GM18519 (cell line): ENCODE measurements around the gene IGSF5.

Experiments
- ATAC-seq: cut with Tn5 transposase; IDR thresholded peaks from one replicate; pipeline ENCODE4 v1.9.1; 2021; ENCODE audit warnings: mild to moderate bottlenecking, moderate library complexity; ENCODE audit not compliant: unreplicated experiment, low FRiP score

Gene IGSF5

DNA sequence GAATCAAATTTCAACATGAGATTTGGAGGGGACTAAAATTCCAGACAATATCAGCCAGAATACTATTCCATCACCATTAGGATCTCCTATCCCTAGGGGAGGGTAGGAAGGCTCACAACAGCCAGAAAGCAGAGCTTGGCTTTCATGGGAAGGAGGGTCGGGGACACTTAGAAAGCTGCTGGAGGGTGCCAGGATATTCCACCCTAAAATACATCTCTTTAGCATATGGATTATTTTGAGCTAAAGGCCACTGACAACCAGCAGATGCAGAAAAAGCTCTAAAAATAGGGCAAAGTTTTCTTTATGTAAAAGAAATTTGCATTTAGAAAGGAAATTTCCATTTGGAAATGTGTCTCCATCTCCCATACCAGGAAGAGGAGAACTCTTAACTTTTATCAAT lies 68.0 kb downstream of the IGSF5 start:
- ATAC-seq = no peak

DNA sequence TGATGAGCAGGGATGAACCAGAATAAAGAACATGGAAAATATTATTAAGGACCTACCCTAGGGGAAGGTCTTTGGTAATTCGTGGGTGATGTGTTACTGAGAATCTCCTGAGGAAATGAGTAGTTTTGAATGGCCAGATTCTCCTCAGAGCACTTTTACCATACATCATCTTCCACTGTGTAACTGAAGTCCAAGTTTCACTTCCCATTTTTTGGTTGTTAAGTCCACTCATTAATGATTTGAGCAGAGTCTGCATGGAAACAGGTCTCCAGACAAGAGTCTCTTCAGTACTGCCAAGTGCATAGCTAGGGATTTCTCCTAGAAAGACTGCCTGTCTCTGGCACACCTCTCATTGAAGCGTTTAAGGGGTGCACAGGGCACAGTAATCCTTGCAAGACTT lies 73.6 kb downstream of the IGSF5 start:
- ATAC-seq = no peak

DNA sequence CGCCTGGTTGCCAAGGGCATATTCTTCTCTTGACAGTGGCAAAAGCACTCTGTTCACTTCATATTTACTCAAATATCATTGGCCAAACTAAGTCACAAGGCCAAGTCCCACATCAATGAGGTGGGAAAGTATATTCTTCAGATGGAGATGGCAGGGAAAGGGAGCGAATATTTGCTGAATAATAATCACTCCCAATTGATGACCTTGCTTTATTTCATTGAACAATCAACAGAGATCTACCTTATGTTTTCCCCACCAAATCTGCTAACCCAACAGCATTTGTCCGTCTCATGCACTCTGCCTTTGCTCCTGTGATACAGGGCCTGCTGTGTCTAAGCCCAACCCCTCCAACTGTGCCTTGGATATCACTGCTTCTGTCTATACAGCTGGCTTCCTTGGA lies 77.1 kb downstream of the IGSF5 start:
- ATAC-seq = no peak

DNA sequence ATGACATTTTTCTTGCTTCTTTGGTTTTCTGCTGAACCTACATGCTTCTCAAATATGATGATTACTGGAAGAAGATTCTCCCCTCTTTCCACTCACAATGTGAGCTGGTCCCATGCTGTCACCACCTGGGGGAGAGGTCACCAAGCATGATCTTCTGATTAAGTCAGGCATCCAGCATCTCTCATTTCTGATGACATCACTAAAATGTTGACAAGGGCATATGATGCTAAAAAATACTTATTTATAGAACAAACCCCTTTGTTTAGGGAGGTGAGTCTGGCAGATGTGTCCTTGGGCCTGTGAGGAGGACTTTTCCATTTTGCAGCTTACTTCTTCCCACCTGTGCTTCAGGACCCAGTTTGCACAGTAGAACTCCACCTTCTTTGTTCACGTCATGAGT lies 80.3 kb downstream of the IGSF5 start:
- ATAC-seq = no peak

DNA sequence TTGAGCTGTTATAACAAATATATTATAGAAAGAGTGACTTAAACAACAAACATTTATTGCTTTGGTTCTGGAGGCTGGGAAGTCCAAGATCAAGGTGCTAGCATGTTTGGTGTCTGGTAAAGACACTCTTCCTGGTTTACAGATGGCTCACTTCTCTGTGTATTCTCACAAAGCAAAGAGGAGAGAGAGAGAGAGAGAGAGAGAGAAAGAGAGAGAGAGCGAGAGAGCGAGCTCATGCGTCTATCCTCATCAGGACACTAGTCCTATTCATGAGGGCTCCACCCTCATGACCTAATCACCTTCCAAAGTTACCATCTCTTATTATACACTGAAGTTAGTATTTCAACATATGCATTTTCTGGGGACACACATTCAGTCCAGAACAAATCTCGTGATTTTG lies 89.6 kb downstream of the IGSF5 start:
- ATAC-seq = no peak

DNA sequence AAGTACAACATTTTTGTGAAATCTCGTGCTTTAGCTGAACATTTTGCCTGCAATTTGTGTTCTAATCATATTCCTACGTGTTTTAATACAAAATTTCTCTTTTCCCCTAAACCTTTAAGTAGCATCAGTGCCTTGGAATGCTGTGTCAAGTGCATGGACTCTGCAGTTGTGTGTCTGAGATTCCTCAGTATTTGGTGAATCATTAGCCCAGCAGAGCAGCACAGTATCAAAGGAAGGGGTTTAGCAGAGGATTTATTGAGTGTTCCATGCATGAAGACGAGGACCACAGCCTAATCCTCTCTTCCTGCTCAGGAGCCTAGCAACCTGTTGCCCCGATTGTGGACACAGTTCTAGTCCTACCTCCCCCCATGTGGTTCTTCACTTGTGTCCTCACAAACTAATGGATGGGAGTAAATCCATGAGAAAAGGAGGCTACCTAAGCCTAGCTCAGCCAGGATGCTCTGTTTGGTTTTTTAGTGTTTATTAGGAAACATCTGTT lies 92.9 kb downstream of the IGSF5 start:
- ATAC-seq = no peak

DNA sequence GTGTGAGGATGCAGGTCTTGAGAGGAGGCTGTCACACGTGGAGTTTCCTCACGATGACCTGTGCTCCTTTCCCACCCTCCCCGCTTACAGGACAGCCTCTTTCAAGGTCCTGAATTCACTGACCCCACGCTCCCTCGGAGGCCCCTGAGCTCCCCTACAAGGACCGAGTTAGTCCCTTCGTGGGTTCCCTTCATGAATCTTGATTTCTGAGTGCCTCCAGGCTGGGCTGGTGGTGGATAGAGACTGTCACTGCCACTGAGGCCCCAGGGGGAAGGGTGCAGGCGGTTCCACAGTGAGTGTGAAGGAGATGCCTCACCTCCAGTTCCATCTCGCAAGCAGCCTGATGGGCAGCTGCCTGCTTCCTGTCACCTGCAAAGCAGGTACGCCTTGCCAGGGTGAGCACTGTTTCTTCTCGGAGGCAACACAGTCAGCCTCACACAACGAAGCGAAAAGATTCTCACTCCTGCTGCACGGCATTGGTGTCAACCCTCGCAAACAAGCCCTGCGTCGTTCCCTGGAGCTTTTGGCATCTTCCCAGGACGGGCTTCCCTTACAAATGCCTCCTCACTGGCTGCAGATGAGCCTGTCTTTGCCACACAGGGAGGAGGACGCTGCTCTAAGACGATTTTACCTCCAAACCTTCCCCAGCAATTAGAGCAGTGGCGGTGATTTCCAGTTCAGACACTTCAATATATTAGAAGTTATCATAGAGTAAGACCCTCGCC lies 95.6 kb downstream of the IGSF5 start:
- ATAC-seq = no peak

DNA sequence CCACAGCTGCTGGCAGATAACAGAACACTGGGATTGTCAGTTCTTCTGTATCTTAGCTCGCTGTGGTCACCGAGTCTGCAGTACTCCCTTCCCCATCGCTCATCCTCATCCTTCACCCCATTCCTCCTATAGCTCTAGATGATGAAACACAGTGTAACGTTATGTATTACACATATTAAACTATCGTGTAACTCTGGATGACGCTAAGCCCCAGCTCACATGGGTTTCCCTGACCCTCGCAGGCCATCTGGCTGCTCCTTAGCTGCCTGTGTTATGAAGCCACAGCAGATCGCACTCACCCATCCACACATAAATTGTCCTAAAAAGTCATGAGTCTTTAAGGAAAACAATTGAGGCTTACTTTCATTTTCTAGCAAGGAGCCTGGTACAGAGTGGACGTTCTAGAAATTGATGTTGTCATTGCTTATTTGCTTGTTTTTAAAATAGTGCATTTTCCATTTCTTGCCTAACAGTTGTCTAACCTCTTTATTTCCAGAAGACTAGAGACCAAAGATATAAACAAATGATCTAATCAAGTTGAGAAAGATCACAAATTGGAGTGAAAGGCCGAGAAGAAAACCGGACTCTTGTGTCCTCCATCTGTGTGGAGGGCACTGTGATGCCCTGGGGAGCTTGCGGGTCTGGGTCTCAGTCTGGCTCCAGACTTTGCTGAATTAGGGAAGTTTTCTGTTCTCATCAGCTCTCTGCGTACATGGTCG lies 97.9 kb downstream of the IGSF5 start:
- ATAC-seq = no peak

DNA sequence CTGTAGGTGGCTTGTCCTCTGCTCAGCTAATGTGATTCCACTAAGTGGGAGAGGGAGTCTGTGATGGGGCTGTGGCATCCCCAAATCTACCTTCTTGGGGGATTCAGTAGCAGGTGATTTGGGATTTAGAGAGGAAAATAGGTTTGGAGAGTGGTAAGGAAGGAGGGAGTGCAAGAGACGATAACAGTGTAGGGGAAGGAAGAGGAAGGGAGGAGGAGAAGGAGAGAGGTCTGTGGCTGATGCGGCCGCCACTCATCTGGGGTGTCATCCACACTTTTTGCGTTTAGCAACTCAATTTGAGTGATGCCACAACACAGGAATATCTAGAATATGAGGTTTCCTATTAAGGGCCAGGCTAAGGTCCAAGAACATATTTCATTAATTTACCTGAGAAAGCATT lies 98.5 kb downstream of the IGSF5 start:
- no peak for ATAC-seq

DNA sequence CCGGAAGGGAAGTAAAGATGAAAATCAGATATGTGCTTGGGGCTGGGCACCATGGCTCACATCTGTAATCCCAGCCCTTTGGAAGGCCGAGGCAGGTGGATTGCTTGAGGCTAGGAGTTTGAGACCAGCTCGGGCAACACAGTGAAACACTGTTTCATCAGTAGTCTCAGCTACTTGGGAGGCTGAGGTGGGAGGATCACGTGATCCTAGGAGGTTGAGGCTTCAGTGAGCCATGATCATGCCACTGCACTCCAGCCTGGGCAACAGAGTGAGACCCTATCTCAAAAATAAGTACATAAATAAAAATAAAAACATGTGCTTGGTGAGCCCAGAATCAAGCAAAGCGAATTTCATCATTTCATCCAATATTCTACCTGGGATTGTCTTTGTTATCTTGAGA lies 98.9 kb downstream of the IGSF5 start:
- no peak for ATAC-seq

DNA sequence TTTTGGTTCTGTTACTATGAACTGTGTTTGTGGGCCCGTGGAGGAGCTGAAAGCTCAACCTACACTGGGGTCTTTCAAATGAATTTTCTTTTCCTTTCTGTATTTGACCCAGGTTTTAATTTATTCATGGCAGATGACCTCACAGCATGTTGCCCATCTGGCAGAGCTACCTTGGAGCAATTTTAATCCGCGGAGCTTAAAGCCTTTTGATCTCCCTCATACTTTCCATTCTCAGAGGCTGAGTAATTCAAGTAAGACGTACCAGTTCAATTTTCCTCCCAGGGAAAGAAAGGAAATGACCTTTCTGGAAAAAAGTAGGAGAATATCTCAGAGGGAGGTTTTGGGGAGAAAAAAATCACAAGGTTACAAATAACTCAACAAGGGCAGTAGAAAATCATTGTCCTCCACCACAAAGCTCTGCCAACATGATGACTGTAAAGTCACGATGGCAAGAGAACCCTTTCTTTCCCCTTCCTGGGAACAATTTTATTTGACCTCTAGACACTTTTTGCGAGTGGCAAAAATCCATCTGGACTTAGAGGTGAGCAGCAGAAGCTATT lies 100.7 kb downstream of the IGSF5 start:
- ATAC-seq = no peak

DNA sequence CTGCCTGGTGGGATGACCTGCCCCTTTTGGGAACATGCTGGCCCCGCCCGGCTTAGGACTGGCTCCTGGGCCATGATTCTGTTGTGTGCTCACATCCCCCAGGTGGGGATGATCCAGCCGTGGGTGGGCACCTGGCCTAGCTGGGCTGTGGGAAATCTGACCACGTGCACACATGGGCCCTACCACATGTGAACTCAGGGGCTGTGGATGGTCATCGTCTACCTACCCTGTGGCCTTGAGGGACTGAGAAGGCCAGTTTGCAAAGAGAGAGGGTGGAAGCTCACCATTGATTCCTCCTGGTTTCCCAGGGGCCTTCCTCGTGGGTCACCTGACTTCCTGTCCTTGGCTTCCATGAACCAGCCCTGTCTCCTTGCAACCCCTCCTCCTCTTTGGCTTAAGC lies 102.9 kb downstream of the IGSF5 start:
- no peak for ATAC-seq

DNA sequence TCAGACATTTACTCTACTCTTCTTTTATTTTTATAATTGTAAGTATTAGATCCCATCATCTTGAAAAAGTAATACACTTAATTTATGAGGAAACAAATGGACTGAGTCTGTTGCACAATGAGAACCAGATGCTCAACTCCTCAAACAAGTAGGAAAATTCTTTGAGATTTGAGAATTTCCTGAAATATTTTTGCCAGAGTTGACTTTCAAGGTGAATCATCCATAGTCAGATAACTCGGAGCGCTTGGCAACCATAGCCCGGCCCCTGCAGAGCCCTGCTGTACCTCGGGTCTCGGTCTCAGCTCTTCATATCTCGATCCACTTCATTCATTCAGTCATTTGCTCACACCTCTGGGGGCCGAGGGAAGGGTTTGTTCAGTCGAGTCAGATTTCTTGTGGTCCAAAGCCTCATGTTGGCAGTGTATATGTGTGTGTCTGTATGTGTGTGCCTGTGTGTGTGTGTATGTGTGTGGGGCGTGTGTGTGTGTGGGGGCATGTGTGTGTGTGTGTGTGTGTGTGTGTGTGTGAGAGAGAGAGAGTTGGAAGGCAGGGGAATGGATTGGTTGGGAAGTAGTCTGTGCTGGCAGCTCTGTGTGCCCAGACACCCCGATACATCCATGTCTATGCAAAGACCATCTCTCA lies 104.2 kb downstream of the IGSF5 start:
- no peak for ATAC-seq

DNA sequence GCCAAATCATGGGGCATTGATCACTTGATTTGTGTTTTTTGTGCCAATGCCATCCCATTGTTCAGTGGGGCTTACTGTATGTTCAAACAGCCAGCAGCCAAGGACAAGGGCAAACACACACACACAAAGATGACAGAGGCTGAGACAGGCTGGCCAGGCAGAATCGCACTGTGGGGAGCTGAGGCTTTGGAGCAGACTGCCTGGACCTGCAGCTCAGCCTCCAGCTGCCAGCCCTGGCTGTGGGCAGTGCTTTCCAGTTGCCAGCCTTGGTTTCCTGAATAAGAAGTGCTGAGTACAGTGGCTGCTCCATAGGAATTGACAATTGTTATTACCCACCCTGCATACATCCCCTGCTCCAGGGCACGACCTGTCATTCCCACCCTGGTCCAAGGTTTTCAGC lies 105.3 kb downstream of the IGSF5 start:
- no peak for ATAC-seq

DNA sequence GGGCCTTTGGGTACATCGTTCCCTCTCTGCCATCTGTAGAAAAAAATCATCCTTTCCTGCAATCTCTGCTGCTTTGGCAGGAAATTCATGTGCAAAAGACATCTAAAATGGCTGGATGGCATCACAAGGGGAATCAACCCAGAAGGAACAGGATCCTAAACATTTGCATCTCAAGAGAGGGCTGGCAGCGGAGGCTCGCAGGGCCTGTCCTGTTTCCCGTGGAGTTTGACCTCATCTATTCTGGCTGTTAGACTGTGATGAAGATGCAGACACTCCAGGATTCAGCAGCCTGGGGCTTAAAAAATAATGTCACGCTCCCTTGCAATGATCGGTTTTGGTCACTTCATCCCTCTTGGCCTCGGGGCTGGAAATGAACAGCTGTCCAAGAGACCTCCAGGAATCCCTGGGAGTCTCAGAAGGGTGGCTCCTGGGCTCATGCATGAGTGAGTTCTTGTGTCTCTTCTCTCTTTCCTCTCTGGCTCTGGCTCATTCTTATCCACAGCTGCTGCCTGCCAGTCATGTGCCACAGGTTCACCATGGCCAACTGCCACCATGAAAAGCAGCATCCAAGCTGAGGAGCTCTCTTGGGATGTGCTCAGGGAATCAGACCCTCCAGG lies 106.1 kb downstream of the IGSF5 start:
- ATAC-seq = no peak
